ENCODE data around the gene NAT10. TPM values are rescaled to one million over a fixed set of nuclear protein-coding genes. Genes with fewer than 3 reads are reported as not detected.

NAT10 gene
- total RNA-seq, 5 donors from 2014 or later (not counting 1 experiment from before 2014, with no cell fraction given) = 55.0 to 84.0 (median 73.5) TPM

- Histone ChIP-seq H3K9me3 (no peaks in the 10 kb centered on the region), H3K36me3 (ENCODE audit: control insufficient read depth in 2 of 2, extremely low read depth in 1 of 2, insufficient read depth in 1 of 2, low read length in 1 of 2) (peaks cover 35 to 97% of the 10 kb centered on the region in 2 donors), H3K27ac (ENCODE audit: low read length) (no peak overlapping the region), H3K4me3 (ENCODE audit: control insufficient read depth in 1 of 2, extremely low read depth in 1 of 2, low read length in 1 of 2) (no peak overlapping the region), H3K27me3 (replicated peaks in 1 of 2; ENCODE audit: control insufficient read depth in 2 of 2, extremely low read depth in 1 of 2, insufficient read depth in 2 of 2, low read length in 1 of 2) (no peaks in the 10 kb centered on the region), H3K4me1 (ENCODE audit: control insufficient read depth in 1 of 2, extremely low read depth in 1 of 2, insufficient read depth in 2 of 2, low read length in 2 of 2) (no peaks in the 10 kb centered on the region)
- no peaks in the 10 kb centered on the region for H3K27me3 Mint-ChIP-seq
- 94% methylated on average over 3 of the region's 5 CpGs for WGBS (ENCODE audit: insufficient coverage)
- no peak overlapping the region for H3K4me3 Mint-ChIP-seq
- H3K27ac Mint-ChIP-seq = no peak overlapping the region
- H3K4me1 Mint-ChIP-seq = peaks cover 6 to 9% (median 7%) of the 10 kb centered on the region in 3 donors
- POLR2A ChIA-PET = no interaction called here
- no peaks in the 10 kb centered on the region for H3K9me3 Mint-ChIP-seq
- DNase-seq = no peak
- ATAC-seq (replicated peaks in 1 of 4) = no peak
- H3K36me3 Mint-ChIP-seq = peaks cover 64% of the 10 kb centered on the region
- CTCF ChIA-PET = no interaction called here
These were observed 9.0 kb downstream of the NAT10 start for GRCh38 chr11:34114471-34114870.

- Histone ChIP-seq H3K4me1 (ENCODE audit: control insufficient read depth in 1 of 2, extremely low read depth in 1 of 2, insufficient read depth in 2 of 2, low read length in 2 of 2) (no peaks in the 10 kb centered on the region), H3K27me3 (replicated peaks in 1 of 2; ENCODE audit: control insufficient read depth in 2 of 2, extremely low read depth in 1 of 2, insufficient read depth in 2 of 2, low read length in 1 of 2) (no peaks in the 10 kb centered on the region), H3K4me3 (ENCODE audit: control insufficient read depth in 1 of 2, extremely low read depth in 1 of 2, low read length in 1 of 2) (no peak overlapping the region), H3K9me3 (no peaks in the 10 kb centered on the region), H3K27ac (ENCODE audit: low read length) (no peak overlapping the region), H3K36me3 (ENCODE audit: control insufficient read depth in 2 of 2, extremely low read depth in 1 of 2, insufficient read depth in 1 of 2, low read length in 1 of 2) (peaks cover 18 to 93% of the 10 kb centered on the region in 2 donors)
- no peaks in the 10 kb centered on the region for H3K27me3 Mint-ChIP-seq
- no peak overlapping the region for H3K4me3 Mint-ChIP-seq
- DNase-seq = no peak
- H3K9me3 Mint-ChIP-seq = no peaks in the 10 kb centered on the region
- WGBS (ENCODE audit: insufficient coverage) = 95% methylated on average over 4 of the region's 4 CpGs
- peaks cover 69% of the 10 kb centered on the region for H3K36me3 Mint-ChIP-seq
- ChIA-PET POLR2A (no interaction called here), CTCF (no interaction called here)
- no peaks in the 10 kb centered on the region for H3K4me1 Mint-ChIP-seq
- no peak overlapping the region for H3K27ac Mint-ChIP-seq
- ATAC-seq (replicated peaks in 1 of 4) = no peak
These were observed 15.2 kb downstream of the NAT10 start for GRCh38 chr11:34120651-34121050.

DNA sequence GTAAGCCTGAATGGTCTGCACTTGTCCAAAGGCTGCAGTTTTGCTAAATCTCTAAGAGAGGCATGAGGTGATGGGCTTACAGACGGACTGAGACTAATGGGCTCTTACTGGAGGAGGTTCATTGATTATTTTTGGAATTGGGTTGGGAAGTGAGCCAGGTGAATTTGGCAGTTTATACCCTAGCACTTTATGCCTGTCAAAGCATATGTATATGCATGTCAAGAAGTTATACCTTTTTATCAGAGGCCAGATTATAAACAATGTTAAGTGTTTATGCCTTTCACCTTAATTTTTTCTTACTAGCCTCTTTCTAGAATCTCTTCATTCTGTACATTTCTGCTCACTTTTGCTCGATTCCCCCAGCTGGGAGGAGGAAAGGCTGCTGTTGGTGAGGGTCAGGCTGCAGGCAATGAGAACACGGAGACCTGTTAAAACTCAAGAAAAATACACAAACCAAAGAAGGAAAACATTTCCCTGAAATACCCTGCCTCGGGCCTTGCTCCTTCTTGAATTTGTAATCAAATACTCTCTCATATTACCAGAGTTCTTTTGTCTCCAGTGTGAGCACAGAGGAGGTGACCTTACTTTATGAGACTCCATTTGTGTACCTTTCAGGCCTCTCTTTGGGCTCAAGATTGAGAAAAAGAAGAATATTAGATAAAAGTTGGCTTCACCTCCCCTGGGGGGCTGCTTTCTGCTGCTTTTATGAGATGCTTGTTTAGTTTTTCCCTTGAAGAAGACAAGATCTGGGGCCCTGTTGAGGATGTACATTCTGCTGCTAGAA lies 19.6 kb downstream of the NAT10 start:
- WGBS (ENCODE audit: insufficient coverage) = no CpG with 5 or more reads among the region's 4 CpGs
- Mint-ChIP-seq H3K4me1 (no peaks in the 10 kb centered on the region), H3K36me3 (peaks cover 68% of the 10 kb centered on the region), H3K27ac (no peak overlapping the region), H3K27me3 (no peaks in the 10 kb centered on the region), H3K9me3 (no peaks in the 10 kb centered on the region), H3K4me3 (no peak overlapping the region)
- Histone ChIP-seq H3K4me3 (ENCODE audit: control insufficient read depth in 1 of 2, extremely low read depth in 1 of 2, low read length in 1 of 2) (no peak overlapping the region), H3K4me1 (ENCODE audit: control insufficient read depth in 1 of 2, extremely low read depth in 1 of 2, insufficient read depth in 2 of 2, low read length in 2 of 2) (no peaks in the 10 kb centered on the region), H3K36me3 (ENCODE audit: control insufficient read depth in 2 of 2, extremely low read depth in 1 of 2, insufficient read depth in 1 of 2, low read length in 1 of 2) (peaks cover 11 to 79% of the 10 kb centered on the region in 2 donors), H3K27me3 (replicated peaks in 1 of 2; ENCODE audit: control insufficient read depth in 2 of 2, extremely low read depth in 1 of 2, insufficient read depth in 2 of 2, low read length in 1 of 2) (no peaks in the 10 kb centered on the region), H3K27ac (ENCODE audit: low read length) (no peak overlapping the region), H3K9me3 (no peaks in the 10 kb centered on the region)
- ChIA-PET POLR2A (no interaction called here), CTCF (no interaction called here)
- no peak for DNase-seq
- ATAC-seq (replicated peaks in 1 of 4) = no peak

DNA sequence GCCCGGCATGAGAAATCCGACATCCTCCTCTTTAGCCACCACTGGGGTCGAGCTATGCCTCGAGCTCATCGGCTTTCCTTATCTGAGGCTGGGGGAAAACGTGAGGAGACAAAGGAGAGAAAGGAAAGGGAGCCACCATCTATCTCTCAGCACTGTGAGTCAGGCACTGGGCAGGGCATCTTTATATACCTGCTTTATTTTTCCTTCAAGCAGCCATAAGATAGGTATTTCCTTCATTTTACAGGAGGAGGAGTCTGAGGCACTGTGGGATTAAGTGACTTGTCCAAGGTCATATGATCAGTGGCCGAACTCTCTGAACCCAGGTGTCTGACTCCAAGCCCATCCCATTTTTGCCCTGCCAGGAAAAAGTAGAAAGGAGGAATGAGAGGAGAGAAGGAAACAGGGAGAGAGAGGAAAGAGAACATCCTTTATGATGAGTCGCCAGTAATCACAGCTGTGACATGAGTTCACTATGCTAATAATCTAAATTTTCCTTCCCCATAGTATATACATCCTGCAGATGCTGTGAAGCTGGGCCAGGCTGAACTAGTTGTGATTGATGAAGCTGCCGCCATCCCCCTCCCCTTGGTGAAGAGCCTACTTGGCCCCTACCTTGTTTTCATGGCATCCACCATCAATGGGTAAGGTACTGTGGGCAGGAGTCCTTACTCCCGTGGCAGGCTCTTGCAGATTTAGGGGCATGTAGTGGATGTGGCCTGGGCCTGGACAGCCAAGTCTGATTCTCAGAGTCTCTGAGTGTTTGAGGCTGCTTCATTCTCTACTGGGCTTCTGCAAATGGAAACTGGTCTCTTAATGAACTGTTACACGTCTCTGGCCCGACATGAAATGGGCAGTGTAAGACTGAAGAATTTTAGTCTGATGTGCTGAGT lies 21.8 kb downstream of the NAT10 start:
- POLR2A ChIA-PET = no interaction called here
- no peak for DNase-seq
- no peaks in the 10 kb centered on the region for H3K9me3 Mint-ChIP-seq

DNA sequence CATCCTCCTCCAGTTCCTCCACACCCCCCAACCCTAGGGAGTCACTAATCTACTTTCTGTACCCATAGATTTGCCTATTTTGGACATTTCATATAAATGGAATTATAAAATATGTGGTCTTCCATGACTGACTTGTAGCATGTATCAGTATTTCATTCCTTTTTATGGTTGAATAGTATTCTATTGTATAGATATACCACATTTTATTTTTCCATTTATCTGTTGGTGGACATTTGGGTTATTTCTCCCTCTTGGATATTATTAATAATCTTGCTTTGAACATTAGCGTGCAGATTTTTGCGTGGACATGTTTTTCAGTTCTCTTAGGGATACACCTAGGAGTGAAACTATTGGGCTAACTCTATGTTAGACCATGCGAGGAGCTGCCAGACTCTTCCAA lies 23.4 kb downstream of the NAT10 start:
- H3K27me3 Mint-ChIP-seq = no peaks in the 10 kb centered on the region
- no peaks in the 10 kb centered on the region for H3K9me3 ChIP-seq
- no peak overlapping the region for H3K4me3 ChIP-seq (ENCODE audit: control insufficient read depth in 1 of 2, extremely low read depth in 1 of 2, low read length in 1 of 2)
- ATAC-seq (replicated peaks in 1 of 4) (no peak), DNase-seq (no peak)
- peaks cover 73% of the 10 kb centered on the region for H3K36me3 Mint-ChIP-seq
- H3K27ac ChIP-seq (ENCODE audit: low read length) = no peak overlapping the region
- peaks cover 21 to 82% of the 10 kb centered on the region in 2 donors for H3K36me3 ChIP-seq (ENCODE audit: control insufficient read depth in 2 of 2, extremely low read depth in 1 of 2, insufficient read depth in 1 of 2, low read length in 1 of 2)
- no peaks in the 10 kb centered on the region for H3K4me1 ChIP-seq (ENCODE audit: control insufficient read depth in 1 of 2, extremely low read depth in 1 of 2, insufficient read depth in 2 of 2, low read length in 2 of 2)
- no peak overlapping the region for H3K4me3 Mint-ChIP-seq
- ChIA-PET CTCF (no interaction called here), POLR2A (no interaction called here)
- H3K27ac Mint-ChIP-seq = no peak overlapping the region
- H3K4me1 Mint-ChIP-seq = no peaks in the 10 kb centered on the region
- 95% methylated on average over 3 of the region's 3 CpGs for WGBS (ENCODE audit: insufficient coverage)
- H3K27me3 ChIP-seq (replicated peaks in 1 of 2; ENCODE audit: control insufficient read depth in 2 of 2, extremely low read depth in 1 of 2, insufficient read depth in 2 of 2, low read length in 1 of 2) = no peaks in the 10 kb centered on the region
- H3K9me3 Mint-ChIP-seq = no peaks in the 10 kb centered on the region

More for the DNA sequence above, 21.8 kb downstream of the NAT10 start:
- WGBS (ENCODE audit: insufficient coverage) = 100% methylated on average over 2 of the region's 12 CpGs
- no peaks in the 10 kb centered on the region for H3K4me1 ChIP-seq (ENCODE audit: control insufficient read depth in 1 of 2, extremely low read depth in 1 of 2, insufficient read depth in 2 of 2, low read length in 2 of 2)
- Mint-ChIP-seq H3K27me3 (no peaks in the 10 kb centered on the region), H3K27ac (no peak overlapping the region), H3K36me3 (peaks cover 71% of the 10 kb centered on the region), H3K4me1 (no peaks in the 10 kb centered on the region), H3K4me3 (no peak overlapping the region)
- peaks cover 21 to 83% of the 10 kb centered on the region in 2 donors for H3K36me3 ChIP-seq (ENCODE audit: control insufficient read depth in 2 of 2, extremely low read depth in 1 of 2, insufficient read depth in 1 of 2, low read length in 1 of 2)
- no peak overlapping the region for H3K4me3 ChIP-seq (ENCODE audit: control insufficient read depth in 1 of 2, extremely low read depth in 1 of 2, low read length in 1 of 2)
- no peak for ATAC-seq (replicated peaks in 1 of 4)
- H3K27me3 ChIP-seq (replicated peaks in 1 of 2; ENCODE audit: control insufficient read depth in 2 of 2, extremely low read depth in 1 of 2, insufficient read depth in 2 of 2, low read length in 1 of 2) = no peaks in the 10 kb centered on the region
- CTCF ChIA-PET = interaction anchor here (0.5 to 0.6 kb wide), 3 partner anchors 18 to 761 kb away, joined by 3 read pairs; no protein-coding TSS in a partner anchor
- no peak overlapping the region for H3K27ac ChIP-seq (ENCODE audit: low read length)
- no peaks in the 10 kb centered on the region for H3K9me3 ChIP-seq

GRCh38 chr11:34132261-34132965 lies 27.0 kb downstream of the NAT10 start:
- Histone ChIP-seq H3K27me3 (replicated peaks in 1 of 2; ENCODE audit: control insufficient read depth in 2 of 2, extremely low read depth in 1 of 2, insufficient read depth in 2 of 2, low read length in 1 of 2) (no peaks in the 10 kb centered on the region), H3K27ac (ENCODE audit: low read length) (no peak overlapping the region), H3K4me3 (ENCODE audit: control insufficient read depth in 1 of 2, extremely low read depth in 1 of 2, low read length in 1 of 2) (no peak overlapping the region), H3K36me3 (ENCODE audit: control insufficient read depth in 2 of 2, extremely low read depth in 1 of 2, insufficient read depth in 1 of 2, low read length in 1 of 2) (peaks cover 34 to 83% of the 10 kb centered on the region in 2 donors), H3K9me3 (no peaks in the 10 kb centered on the region), H3K4me1 (ENCODE audit: control insufficient read depth in 1 of 2, extremely low read depth in 1 of 2, insufficient read depth in 2 of 2, low read length in 2 of 2) (no peaks in the 10 kb centered on the region)
- DNase-seq (no peak), ATAC-seq (replicated peaks in 1 of 4) (no peak)
- no peak overlapping the region for H3K4me3 Mint-ChIP-seq
- H3K27ac Mint-ChIP-seq = no peak overlapping the region
- peaks cover 71% of the 10 kb centered on the region for H3K36me3 Mint-ChIP-seq
- no peaks in the 10 kb centered on the region for H3K27me3 Mint-ChIP-seq
- no peaks in the 10 kb centered on the region for H3K9me3 Mint-ChIP-seq
- POLR2A ChIA-PET = interaction anchor here in 1 of 2 donors (0.6 kb wide), 1 partner anchor 26 kb away, joined by 5 read pairs; no protein-coding TSS in a partner anchor
- peaks cover 0 to 7% (median 0%) of the 10 kb centered on the region in 3 donors for H3K4me1 Mint-ChIP-seq
- WGBS (ENCODE audit: insufficient coverage) = 100% methylated on average over 4 of the region's 4 CpGs
- CTCF ChIA-PET = interaction anchor here in 1 of 2 donors (0.5 to 1.4 kb wide), 2 partner anchors 63 to 136 kb away, joined by 4 to 5 read pairs; no protein-coding TSS in a partner anchor
